Ishikawa (cell line): Measurements from ENCODE around the gene MDFI.

Experiments
- CEBPB ChIP-seq: IDR thresholded peaks from 2 replicates; pipeline ENCODE4 v1.6.1; 2012
- CREB1 ChIP-seq: IDR thresholded peaks from 2 replicates; pipeline ENCODE4 v1.6.1; 2012; ENCODE audit warnings: low read depth
- EGR1 ChIP-seq: IDR thresholded peaks from 2 replicates; pipeline ENCODE4 v1.6.1; 2012
- NFIC ChIP-seq: IDR thresholded peaks from 2 replicates; pipeline ENCODE4 v1.6.1; 2012
- REST ChIP-seq: IDR thresholded peaks from 2 replicates; pipeline ENCODE4 v1.6.1; 2012; ENCODE audit warnings: low read depth, mild to moderate bottlenecking
- TAF1 ChIP-seq: IDR thresholded peaks from 2 replicates; pipeline ENCODE4 v1.6.1; 2012; ENCODE audit warnings: low read depth, mild to moderate bottlenecking
- TF ChIP-seq, protein P1 (sequence below): IDR thresholded peaks from 2 replicates; pipeline ENCODE4 v1.6.1; 2012

DNA sequence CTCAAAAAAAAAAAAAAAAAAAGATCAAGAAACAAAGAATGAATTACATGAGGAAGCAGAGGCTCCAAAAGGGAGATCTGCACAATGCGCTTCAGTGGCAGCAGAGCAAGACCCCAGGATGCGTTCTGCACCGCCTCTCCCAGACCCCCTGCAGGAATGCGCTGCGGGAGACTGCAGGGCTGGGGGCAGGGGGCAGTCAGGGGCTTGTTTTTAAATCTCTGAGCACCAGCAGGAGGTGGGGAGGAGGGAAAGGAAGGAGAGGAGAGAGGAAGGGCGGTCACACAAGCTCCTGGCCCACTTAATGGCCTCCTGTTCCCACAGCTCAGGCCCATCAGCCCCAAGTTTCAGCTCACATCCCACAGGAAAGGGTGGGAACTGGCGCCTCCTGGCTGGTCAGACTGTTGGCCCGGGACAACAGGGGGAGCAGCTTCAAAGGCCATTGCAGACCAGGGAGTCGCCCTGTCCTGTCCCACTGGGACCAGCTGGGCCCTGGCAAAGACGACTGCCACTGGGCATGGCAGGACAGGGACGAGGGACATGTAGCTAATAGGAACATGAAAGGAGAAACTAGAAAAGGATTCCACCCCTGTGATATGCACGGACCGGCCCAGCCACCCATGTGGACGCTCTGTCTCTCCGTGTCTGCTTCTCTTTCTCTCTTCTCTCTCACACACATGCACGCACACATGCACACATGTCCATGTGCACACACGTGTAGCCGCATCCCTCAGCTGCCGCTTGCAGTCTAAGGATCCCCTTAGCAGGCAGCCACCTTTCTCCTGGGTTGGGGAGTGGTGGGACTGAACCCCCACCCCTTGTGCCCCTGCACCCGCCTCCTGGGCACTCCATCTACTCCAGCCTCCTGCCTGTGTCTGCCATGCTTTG is 62.4 kb downstream of the MDFI start:
- no peak for TF ChIP-seq REST
- TF ChIP-seq CEBPB = no peak
- TF ChIP-seq CREB1 = no peak
- TF ChIP-seq, protein P1, sequence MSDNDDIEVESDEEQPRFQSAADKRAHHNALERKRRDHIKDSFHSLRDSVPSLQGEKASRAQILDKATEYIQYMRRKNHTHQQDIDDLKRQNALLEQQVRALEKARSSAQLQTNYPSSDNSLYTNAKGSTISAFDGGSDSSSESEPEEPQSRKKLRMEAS = no peak
- no peak for TF ChIP-seq NFIC
- no peak for TF ChIP-seq TAF1
- TF ChIP-seq EGR1 = no peak
